B cell (primary cell): ENCODE data around the gene FAM81A.

Experiments
- EZH2 ChIP-seq: IDR thresholded peaks from 2 replicates; pipeline ENCODE4 v1.6.1; 2012; ENCODE audit warnings: borderline replicate concordance, low read depth, mild to moderate bottlenecking, moderate library complexity, low read length; ENCODE audit not compliant: insufficient read depth, poor library complexity, severe bottlenecking
- TF ChIP-seq, protein P1 (sequence below): fragments of 200-600 bp; IDR thresholded peaks from one replicate; pipeline ENCODE4 v1.8.0; 2022; ENCODE audit warnings: antibody characterized with exemption, mild to moderate bottlenecking

DNA sequence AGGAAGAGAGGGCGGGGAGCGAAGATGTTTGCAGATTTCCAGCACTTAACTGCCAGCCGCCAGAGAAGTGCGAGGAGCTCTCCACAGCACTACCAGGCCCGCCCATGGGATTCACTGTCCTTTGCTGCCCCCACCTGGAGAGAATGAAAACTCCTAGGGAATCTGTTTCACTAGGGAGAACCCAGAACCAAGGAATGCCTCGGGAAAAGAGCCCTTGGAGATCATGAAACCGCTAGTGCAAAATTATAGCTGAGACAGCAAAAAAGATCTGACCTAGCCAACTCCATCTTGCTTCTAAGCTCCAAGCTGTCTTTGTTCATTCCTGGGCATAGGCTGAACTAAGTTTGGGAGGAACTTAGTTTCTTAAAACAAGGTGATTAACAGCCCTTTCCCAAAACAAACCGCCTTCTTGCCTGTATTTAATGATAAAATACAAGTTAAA, 91.0 kb downstream of the FAM81A start:
- TF ChIP-seq, protein P1, sequence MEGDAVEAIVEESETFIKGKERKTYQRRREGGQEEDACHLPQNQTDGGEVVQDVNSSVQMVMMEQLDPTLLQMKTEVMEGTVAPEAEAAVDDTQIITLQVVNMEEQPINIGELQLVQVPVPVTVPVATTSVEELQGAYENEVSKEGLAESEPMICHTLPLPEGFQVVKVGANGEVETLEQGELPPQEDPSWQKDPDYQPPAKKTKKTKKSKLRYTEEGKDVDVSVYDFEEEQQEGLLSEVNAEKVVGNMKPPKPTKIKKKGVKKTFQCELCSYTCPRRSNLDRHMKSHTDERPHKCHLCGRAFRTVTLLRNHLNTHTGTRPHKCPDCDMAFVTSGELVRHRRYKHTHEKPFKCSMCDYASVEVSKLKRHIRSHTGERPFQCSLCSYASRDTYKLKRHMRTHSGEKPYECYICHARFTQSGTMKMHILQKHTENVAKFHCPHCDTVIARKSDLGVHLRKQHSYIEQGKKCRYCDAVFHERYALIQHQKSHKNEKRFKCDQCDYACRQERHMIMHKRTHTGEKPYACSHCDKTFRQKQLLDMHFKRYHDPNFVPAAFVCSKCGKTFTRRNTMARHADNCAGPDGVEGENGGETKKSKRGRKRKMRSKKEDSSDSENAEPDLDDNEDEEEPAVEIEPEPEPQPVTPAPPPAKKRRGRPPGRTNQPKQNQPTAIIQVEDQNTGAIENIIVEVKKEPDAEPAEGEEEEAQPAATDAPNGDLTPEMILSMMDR: peak; percentile 86
- no peak for TF ChIP-seq EZH2
